ENCODE data around the gene RNF130. TPM values are rescaled to one million over a fixed set of nuclear protein-coding genes. Genes with fewer than 3 reads are reported as not detected.

Gene RNF130, protein sequence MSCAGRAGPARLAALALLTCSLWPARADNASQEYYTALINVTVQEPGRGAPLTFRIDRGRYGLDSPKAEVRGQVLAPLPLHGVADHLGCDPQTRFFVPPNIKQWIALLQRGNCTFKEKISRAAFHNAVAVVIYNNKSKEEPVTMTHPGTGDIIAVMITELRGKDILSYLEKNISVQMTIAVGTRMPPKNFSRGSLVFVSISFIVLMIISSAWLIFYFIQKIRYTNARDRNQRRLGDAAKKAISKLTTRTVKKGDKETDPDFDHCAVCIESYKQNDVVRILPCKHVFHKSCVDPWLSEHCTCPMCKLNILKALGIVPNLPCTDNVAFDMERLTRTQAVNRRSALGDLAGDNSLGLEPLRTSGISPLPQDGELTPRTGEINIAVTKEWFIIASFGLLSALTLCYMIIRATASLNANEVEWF
- 10 to 100 TPM; 45.6 to 67.2 TPM for total RNA-seq
- long read RNA-seq, transcript RNF130-205 (9 exons, 2,263 nt) = major isoform, 43 of 46 reads
- long read RNA-seq, partial matches to known transcripts = 0 of 46 reads
- long read RNA-seq, other reads (novel, unspliced or antisense) = 3 of 46 reads

DNA sequence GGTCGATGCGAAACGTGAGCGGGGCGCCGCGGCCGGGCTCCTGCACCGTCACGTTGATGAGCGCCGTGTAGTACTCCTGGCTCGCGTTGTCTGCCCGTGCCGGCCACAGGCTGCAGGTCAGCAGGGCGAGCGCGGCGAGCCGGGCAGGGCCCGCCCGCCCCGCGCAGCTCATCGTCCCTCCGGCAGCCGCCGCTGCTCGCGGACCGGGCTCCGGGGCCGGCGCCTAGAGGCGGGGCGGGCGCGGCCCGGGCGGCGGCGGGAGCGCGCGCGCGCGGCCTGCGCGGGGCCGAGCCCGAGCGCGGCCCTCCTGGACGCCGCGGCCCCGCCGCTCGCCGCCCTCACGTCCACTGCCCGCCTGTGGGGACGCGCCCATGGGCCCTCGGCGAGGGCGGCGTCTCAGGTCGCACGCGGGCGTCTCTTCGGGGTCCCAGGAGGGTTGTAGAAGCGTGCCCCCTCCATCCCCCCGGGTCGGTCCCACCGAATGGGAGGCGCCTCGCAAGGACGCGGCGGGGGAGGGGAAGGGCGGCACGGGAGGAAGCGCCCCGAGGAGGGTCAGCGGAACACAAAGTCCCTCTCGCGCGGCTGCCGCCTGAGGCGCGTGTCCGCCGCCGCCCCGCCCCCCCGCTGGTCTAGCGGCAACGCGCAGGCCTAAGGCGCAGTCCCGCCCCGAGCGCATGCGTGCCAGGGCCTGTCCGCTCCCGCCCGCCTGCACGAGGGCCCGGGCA, at the start of gene RNF130:
Gene RNF130 (minus strand): TSS at position 229 of the 725 bp plus-strand sequence. CDS start 57 bp downstream, at position 172.
- intact Hi-C loops (cut with DNase I) = loop anchor here in 1 of 2 donors (5.0 kb wide), 1 partner anchor 164 kb away; the partner anchor contains the start of gene TBC1D9B
- peak; percentile 96 to 97 for ATAC-seq

DNA sequence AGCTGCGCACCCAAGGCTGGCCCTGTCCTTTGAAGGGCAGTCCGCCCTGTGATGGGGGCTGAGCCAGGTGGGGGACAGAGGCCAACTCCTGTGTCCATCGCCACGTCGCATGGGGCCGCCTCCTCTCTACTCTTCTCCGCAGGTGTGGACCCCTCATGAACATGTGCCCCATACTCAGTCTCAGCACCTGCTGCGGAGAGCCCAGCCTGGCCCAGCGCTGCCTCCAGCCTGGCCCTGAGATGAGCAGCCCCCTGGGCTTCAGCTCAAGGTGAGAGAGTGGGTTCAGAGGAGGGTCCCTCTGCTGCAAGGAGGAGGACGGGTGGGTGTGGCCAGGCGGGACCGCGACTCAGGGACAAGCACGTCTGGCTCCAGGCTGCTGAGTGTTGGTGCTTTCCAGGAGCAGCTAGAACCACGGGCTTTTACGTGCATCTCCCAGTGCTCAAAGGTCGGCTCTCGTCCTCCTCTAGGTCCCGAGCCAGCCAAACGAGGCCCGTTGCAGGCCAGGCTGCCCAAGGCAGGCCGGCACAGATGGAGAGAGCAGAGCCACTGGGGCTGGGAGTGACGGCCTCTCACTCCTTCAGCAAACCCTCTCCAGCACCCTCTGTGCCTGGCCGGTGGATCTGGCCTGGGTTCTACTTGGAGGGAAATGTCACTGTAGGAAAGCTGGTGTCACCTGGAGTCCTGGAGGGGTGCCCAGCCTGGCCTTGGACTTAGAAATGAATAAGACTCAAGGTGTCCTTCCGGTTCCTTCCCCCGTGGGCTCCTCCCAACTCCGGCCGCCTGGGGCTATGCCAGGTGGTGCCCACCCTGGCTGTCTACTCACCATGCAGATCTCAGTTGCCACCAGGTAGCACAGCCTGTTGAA, 48.9 kb upstream of the RNF130 start:
- intact Hi-C loops (cut with DNase I) = no loop called here
- DNase-seq (peak; percentile 19), ATAC-seq (no peak)

More for the DNA sequence above, at the start of gene RNF130:
- peak; percentile 95 for DNase-seq

DNA sequence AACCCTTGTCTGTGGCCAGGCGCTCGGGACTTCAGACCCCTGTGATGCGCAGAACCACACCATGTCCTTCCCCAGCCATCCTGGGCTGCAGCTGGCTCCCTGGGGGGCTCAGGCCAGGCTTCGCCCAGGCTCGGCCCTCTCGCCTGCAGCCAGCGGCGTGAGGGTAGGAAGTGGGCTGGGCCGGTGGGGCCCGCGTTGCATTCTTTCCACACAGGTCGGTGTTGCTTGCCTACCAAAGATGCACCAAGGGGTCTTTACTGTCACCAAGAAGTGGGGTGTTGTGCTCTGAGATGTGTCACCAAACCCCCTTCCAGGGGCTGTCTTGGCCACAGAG, 48.3 kb upstream of the RNF130 start:
- ATAC-seq (no peak), DNase-seq (no peak)
- intact Hi-C loops (cut with DNase I) = no loop called here

DNA sequence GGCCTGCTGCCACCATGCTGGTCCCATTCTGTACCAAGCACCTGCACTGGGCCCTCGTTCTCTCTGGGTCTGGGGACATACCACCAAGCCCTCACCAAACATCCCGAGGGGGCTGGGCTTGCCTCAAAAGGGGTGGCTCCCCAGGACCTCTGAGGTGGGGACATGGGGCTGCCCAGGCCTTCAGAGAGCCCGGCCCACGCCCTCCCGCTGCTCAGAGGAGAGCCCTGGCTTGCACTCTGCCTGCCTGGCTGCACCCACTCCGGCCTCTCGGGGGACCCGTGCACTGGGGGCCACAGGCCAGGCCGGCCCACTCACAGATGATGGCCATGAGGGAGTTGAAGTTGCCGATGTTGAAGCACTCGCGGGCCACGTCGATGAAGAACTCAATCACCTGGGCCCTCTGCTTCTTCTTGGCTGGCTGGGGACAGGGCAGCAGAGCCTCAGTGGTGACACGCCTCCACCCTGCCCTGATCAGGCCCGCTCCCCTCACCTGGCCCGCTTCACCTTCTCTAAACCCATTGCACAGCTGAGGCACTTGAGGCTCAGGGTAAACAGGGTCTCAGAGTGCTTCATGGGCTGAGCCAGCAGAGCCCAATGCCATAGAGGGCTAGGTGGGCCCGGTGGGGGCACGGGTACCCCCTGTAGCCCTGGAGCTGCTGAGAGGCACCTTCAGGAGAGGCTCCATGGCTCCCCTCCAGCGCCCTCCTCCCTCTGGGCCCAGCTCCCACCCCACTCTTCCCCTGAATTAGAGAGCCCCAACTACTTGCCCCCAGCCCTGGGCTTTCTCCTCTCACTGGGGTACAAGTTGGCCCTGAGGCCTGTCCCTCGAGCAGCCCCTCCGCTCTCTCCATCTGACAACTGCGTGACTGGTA, 47.7 kb upstream of the RNF130 start:
- DNase-seq (peak; percentile 16), ATAC-seq (no peak)
- intact Hi-C loops (cut with DNase I) = no loop called here

DNA sequence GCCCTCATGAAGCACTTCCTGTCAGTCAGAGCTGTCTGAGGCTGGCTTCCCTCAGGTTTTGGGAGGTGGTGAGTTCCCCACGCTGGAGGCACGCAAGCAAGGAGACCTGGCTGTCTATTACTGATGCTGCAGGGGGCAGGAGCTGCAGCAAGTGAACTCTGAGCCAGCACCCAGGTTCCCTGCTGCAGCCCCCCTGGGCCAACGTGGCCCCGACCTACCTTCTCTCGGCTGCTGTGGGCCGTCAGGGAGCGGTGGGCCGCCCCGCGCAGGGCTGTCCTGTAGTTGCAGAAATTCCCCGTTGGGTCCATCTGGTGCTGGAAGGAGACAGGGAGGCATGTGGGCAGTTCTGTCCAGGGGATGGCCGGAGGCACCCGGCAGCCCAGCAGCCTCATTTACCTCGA, 46.8 kb upstream of the RNF130 start:
- ATAC-seq = no peak
- intact Hi-C loops (cut with DNase I) = no loop called here
- DNase-seq = peak; percentile 7

DNA sequence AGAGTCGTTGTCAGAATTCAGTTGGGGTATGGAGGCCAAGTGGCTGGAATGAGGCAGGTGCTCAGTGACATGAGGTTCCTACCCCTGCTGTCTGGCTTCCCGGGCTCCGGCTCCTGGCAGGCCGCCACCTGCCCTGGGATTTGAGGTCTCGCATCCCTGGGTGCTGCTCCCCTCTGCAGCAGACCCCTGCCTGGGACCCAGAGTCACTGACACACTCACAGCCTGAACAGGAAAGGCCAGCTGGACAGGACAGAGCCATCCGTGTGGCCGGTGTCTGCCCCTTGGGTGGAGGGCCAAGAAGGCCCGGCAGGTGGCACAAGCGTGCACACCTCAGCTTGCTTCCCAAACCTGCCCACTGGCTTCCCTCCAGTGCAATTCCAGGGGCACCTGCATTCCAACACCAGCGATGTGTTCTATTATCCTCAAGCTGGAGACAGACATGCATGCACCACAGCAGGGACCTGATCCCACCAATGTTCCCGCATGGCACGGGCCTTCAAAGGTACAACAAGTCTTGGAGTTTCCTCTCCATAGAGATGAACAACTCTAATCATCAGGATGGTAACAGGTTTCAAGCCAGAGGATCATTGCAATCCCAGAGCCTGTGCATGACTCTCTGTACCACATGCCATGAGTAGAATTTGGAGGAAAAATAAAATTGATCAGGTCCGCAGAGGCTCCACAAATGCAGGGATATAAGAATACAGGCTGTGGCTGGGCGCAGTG, 45.6 kb upstream of the RNF130 start:
- no peak for ATAC-seq
- DNase-seq = peak; percentile 14
- intact Hi-C loops (cut with DNase I) = no loop called here

DNA sequence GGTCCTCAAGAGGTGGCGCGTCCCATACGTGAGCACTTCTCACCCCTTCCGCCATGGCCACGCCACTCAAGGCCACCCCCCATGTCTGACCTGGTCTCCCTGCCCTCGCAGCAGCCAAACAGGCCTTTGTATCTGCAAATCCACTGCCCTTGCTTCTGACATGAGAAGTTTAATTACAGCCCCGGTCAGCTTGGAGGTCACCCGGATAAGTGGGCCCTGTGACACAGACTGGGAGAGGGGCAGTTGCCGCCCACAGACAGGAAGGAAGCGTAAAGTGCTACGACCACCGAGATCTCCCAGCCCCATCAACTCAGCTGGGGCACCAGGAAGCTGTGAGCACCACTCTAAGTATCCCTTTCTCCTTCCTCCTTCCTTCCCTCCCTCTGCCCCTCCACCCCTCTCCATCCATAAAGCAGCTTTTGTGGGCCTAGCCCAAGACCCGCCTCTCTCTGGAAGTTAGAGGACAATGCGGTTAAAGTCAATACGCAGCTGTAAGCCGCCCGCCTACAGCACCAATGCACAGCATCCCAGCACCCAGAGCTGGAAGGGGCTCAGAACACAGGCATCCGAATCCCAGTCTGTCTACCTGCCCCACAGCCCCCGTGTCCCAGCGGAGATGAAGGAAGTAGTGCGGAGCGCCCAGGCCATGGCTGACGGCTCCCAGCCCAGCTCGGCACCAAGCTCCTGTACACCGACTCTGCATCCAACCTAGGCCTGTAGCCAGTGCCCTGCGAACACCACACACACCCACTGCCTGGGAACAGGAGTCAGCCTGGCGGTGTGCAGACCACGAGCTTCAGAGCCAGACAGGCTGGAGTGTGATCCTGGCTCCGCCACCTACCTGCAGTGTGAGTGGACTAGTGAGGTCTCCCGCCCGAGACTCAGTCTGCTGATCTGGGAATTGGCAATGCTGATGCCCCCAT, 44.8 kb upstream of the RNF130 start:
- ATAC-seq (no peak), DNase-seq (peak; percentile 9)
- intact Hi-C loops (cut with DNase I) = no loop called here

DNA sequence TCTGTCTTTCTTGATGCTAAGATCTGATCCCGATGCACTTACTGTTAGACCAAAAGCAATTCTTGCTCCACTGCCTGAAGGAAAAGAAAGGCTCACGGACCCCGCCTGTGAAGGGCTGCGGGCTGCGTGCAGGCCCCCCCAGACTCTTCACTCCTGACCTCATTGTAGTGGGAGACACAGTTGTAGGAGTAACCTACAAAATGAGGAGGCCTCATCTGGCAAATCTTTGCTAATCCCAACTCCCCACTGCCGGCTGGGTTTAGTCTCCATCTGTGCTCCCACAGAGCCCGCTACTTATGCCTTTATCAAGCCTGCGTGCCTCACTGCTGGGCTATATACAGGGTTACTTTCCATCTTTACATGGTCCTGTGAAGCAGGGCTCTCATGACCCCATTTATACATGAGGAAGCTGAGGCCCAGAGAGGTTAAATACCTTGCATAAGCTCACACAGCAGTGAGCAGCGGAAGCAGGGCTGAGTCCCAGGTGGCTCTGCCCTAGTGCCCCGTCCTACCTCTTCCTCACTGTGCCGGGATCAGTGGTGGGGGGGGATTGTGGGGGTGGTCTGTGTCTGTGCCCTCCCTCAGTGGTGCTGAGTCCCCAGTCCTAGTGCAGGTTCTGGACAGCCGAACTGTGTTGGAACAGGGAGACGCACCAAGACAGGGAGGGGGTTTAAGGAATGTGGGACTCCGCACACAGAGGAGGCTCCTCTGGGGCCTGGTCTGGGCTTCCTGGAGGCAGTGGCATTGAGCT, 43.9 kb upstream of the RNF130 start:
- ATAC-seq (no peak), DNase-seq (peak; percentile 9)
- intact Hi-C loops (cut with DNase I) = no loop called here

DNA sequence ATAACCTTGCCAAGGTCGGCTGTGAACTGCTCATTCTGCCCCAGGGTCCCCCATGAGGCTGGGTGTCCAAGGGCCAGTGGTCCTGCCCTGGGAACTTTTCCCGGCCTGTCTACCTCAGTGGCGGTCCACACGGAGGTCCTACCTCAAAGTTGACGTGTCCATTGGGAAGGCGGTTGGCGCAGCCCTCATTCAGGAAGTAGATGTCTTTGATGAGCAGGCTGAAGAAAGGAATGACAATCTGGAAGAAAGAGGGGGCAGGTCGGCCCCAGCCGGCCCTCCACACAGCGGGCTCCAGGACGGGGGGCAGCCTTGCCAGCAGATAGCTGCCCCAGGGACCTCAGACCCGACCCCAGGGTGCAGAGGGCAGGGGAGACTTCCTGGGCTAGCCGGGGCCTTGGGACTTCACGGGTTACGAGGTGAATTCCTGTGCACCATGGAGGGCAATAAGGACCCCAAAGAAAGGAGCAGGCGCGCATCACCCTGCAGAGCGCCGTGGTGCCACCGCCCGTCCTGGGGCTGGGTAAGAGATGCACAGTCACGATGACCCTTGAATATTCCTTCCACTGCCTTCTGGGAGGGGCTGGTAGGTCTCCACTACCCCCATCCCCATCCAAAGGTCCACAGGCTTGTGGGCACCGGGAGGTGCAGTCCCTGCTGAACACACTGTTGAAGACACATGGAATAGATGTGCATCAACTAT, 42.9 kb upstream of the RNF130 start:
- intact Hi-C loops (cut with DNase I) = no loop called here
- DNase-seq (peak; percentile 3), ATAC-seq (no peak)

DNA sequence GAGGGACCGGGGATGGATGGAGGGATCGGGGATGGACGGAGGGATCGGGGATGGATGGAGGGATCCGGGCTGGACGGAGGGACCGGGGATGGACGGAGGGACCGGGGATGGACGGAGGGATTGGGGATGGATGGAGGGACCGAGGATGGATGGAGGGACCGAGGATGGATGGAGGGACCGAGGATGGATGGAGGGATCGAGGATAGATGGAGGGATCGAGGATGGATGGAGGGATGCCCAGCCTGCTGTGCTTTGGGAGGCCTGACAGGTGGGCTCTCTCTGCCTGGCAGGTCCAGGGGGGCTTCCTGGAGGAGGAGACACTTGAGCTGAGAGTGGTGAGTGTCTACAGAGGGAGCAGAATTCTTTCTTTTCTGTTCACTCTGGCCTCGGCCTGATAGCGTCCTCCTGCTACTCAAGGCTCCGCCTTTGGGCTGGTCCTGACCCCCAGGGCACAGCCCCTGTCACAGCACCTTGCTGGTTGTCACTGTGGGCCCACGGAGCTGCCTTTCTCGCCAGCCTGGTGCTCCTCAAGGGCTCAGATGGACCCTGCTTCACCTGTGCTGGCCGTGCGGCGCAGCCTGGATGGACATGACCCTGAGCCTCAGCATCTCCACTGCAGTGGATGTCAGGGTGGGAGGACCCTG, 42.2 kb upstream of the RNF130 start:
- DNase-seq (peak; percentile 9), ATAC-seq (no peak)
- intact Hi-C loops (cut with DNase I) = no loop called here

DNA sequence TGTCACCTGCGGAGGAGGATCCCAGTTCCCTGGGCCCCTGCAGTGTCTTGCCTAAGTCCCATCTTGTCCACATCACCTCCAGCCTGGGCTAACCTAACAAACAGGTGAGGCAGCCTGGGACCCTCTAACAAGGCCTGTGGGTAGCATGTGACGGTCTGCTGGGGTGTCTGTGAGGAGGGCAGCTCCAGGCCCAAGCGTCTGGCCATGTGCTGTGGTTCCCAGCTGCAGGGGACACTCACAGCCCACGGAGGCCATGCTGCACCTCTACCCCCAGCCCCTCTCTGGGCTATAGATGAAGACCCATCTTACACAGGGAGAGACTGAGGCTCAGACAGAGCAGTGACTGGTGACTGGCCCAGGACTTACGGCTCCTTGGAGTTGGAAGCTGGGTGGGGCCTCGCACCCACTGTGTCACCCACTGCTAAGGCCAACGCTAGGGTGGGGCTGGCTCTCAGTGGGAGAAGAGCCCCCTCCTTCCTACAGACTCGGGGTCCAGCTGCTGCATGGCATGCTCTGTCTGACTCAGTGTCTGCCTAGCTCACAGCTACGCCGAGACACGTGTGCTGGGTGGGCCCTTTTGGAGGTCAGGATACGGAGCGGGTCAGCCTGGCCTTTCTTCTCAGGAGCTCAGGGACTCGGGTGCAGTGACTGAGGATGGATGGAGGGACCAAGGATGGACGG, 40.8 kb upstream of the RNF130 start:
- DNase-seq (no peak), ATAC-seq (no peak)
- intact Hi-C loops (cut with DNase I) = no loop called here

DNA sequence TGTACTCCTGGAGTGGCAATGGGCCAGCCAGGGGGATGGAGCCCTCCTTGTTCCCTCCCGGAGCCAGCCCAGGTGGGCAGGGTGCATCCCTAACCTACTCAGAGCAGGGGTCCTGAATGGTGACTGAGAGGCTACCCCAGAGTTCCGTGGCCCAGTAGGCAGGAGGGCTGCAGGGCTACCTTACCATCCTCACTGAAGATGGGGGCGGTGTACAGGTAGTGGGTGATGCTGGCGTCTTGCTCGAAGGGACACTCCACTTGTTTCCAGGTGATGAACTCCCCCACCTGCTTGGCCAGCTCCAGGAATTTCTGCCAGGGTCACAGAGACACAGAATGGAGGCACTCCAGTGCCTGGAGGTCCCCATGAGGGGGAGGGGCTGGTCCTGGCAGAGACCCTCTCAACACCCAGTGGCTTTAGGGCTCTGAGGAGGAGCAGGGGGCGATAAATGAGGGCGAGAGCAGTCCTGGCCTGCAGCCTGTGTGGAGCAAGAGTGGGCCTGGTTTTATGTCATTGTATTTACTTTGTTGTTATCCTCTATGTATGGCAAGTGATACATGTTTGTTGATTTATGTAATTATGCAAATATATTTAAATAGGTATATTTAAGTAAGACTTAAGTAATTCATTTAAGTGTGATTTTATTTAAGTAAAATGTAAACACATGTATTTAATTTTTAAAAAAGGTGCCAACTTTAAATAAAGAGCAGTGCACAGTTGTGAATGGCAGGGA, 39.9 kb upstream of the RNF130 start:
- intact Hi-C loops (cut with DNase I) = no loop called here
- DNase-seq (no peak), ATAC-seq (no peak)

DNA sequence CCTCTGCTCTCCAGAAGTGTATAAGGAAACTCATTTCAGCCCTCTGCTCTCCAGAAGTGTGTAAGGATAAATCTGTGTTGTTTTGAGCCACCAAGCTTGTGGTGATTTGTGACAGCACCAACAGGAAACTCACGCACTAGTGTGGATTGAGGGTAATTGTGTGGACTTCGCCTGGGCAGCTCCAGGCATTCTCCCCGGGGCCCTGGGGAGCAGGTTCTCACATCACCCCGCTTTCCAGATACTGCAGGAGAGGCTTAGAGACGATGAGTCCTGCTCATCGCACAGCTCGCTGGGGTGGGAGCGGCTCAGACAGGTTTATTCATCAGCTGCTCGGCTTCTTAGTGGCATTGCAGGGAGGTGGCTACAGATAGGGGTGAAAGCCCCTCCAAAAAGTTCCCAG, 38.4 kb upstream of the RNF130 start:
- no peak for DNase-seq
- intact Hi-C loops (cut with DNase I) = no loop called here
- ATAC-seq = no peak

DNA sequence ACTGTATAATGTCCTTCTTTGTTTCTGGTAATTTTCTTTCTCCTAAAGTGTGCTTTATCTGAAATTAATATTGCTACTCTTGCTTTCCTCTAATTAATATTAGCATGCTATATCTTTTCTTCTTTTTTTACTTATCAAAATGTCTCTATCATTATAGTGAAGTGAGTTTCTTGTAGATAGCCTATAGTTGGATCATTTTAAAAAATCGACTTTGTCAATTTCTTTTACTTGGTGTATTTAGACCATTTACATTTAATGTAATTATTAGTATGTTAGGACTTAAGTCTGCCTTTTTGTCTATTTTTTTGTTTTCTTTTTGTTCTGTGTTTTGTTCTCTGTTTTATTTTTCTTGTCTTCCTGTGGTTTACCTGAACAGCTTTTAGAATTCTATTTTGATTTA, 35.4 kb upstream of the RNF130 start:
- ATAC-seq (no peak), DNase-seq (no peak)
- intact Hi-C loops (cut with DNase I) = no loop called here
